Measurements from ENCODE around the gene GAMT.
"Not testable (repeated sequence)": the region's sequence is repeated elsewhere in the genome, so short reads cannot be mapped to it uniquely, and the experiment has no call there.

The GAMT gene

DNA sequence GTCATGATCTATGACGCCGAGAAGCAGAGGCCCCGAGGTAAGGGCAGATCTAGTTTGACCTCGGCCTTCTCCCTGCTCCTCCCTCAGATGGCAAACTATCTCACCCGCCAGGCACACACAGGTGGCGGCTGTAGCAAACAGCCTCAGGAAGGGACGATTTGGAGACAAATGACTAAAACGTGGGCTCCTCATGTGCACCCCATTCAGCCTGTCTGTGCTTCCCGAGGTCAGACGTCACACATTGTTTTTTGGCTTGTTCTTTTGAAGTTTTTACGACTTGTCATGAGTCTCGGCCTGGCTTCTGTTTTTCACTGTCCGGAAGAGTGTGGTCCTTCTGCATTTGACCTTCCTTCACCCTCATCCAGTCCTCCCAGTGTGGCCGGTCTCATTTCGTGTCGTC is 21.0 kb upstream of the GAMT start:
- in situ Hi-C loops (cut with HindIII; ENCODE audit: low pct_ligation_motif_present, low pct_unique_long_range_greater_than_20kb, low sequenced_read_pairs), result no loop called here
- DNase-seq, result no peak

DNA sequence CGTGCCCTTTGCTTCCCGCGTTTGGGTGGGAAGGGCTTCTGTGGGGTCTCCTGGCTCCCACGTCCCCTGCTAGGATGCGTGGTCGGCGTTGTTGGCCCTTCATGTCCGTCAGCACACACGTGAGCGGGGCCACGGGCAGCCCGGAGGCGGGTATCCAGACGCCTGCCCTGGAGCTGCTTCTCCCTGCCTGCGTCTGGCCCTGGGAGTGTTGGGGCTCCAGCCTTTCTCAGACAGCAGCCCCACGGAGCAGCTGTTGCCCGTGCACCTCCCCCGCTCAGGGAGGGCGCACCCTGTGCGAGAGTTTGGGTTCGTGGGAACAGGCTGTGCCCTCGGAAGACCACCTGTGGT is 20.6 kb upstream of the GAMT start:
- DNase-seq, result no peak
- in situ Hi-C loops (cut with HindIII; ENCODE audit: low pct_ligation_motif_present, low pct_unique_long_range_greater_than_20kb, low sequenced_read_pairs), result no loop called here

DNA sequence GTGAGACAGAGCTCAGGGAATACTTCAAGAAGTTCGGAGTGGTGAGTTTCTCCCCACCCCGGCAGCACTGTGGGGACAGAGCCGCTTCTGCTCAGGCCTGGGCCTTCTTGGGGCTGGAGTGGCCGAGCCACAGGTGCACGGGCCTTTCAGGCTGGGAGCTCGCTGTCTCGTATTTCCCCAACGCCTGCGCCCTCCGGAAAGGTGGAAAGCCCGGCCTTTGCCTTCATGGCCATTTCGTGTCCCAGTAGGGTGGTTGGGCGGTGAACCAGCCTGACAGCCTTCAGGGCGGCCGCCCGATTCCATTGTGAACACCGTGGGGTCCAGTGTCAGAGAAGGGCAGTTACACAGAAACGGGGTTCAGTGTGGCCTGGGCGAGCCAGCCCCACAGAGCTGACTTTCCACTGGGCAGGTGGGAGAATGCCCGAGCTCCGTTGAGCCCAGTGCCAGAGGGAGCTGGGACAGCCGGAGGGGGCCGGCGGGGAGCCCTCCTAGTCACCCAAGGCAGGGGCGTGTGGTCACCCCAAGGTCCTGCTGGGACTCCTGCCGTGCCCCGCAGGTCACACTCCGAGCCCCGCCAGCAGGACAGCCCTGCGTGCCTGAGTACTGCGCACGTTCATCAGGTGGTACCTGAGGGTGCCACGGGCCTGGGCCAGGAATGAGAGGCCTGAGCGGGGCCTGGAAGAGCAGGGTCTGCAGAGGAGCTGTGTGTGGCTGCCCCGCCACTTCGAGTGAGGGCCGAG is 20.0 kb upstream of the GAMT start:
- DNase-seq, result no peak
- in situ Hi-C loops (cut with HindIII; ENCODE audit: low pct_ligation_motif_present, low pct_unique_long_range_greater_than_20kb, low sequenced_read_pairs), result no loop called here

DNA sequence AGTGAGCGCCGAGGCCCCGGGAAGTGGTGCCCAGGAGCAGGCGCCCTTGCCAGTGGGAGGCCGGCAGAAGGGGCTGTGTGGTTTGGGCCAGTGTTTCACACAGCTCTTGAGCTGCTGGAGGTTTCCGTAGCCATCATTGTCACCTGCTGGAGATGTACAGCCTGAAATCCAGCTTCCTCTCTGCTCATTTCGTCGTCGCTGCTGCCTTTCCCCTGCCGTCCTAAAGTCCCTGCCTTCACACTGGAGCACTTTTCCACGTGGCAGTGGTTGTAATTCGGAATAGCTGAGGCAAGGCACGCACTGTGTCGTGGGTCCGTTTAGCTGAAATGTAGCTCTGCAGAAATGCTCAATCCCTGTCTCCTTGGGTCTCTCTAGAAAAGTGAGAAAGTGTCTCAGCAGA is 19.2 kb upstream of the GAMT start:
- no peak for DNase-seq
- in situ Hi-C loops (cut with HindIII; ENCODE audit: low pct_ligation_motif_present, low pct_unique_long_range_greater_than_20kb, low sequenced_read_pairs), result no loop called here

DNA sequence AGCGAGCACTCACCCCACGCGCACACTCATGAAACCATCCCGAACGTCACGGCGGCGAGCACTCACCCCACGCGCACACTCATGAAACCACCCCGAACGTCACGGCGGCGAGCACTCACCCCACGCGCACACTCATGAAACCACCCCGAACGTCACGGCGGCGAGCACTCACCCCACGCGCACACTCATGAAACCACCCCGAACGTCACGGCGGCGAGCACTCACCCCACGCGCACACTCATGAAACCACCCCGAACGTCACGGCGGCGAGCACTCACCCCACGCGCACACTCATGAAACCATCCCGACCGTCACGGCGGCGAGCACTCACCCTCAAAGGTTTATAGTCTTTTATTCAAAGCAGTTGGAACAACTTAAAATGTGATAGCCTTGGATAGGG is 18.7 kb upstream of the GAMT start:
- in situ Hi-C loops (cut with HindIII; ENCODE audit: low pct_ligation_motif_present, low pct_unique_long_range_greater_than_20kb, low sequenced_read_pairs); DNase-seq: not testable (repeated sequence)

DNA sequence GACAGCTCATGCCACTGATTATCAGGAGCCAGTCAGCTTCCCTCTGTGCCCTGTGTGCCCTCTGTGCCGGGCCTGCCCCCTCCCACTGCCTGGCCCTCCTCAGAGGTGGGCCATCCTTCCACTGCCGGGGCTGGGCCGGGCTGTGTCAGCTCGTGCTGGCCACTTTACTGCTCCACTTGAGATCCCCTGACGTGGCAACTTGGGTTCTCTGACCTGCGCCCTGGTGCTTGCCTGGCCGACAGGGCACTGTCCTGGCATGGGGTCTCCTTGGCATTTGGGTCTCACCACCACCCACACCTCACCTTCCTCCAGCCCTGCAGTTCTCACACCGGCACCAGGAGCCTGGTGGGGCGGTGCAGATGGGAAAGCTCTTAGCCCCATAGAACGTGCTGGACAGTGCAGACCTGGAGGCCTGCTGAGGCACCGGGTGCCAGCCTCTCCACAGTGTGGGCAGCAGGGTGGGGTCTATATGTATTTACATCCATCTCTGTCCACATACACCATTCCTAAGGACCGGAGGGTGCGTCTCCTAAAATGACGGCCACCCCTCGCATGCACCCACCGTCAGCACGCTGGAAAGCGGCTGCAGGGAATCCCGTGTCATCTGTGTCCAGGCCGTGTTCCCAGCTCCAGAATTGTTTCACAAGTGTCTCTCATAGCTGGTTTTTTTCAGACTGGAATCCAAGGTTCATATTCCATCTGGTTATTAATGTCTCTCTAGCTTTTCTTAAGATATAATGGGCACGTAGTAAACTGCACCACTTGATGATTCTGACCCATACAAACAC is 17.8 kb upstream of the GAMT start:
- no peak for DNase-seq

DNA sequence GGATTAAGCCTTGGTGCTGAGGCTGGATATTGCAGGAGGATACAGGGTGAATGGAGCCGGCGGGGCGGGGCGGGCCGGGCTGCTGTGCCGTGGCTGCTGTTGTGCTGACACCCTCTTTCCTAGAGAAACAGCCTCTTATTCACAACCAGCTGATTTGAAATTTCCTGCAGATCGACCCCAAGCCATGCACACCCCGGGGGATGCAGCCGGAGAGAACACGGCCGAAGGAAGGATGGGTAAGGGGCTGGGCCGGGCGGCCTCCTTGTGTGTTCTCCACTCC is 17.1 kb upstream of the GAMT start:
- in situ Hi-C loops (cut with HindIII; ENCODE audit: low pct_ligation_motif_present, low pct_unique_long_range_greater_than_20kb, low sequenced_read_pairs), result no loop called here
- DNase-seq, result no peak

More for the DNA sequence above, 17.8 kb upstream of the GAMT start:
- in situ Hi-C loops (cut with HindIII; ENCODE audit: low pct_ligation_motif_present, low pct_unique_long_range_greater_than_20kb, low sequenced_read_pairs), result no loop called here

DNA sequence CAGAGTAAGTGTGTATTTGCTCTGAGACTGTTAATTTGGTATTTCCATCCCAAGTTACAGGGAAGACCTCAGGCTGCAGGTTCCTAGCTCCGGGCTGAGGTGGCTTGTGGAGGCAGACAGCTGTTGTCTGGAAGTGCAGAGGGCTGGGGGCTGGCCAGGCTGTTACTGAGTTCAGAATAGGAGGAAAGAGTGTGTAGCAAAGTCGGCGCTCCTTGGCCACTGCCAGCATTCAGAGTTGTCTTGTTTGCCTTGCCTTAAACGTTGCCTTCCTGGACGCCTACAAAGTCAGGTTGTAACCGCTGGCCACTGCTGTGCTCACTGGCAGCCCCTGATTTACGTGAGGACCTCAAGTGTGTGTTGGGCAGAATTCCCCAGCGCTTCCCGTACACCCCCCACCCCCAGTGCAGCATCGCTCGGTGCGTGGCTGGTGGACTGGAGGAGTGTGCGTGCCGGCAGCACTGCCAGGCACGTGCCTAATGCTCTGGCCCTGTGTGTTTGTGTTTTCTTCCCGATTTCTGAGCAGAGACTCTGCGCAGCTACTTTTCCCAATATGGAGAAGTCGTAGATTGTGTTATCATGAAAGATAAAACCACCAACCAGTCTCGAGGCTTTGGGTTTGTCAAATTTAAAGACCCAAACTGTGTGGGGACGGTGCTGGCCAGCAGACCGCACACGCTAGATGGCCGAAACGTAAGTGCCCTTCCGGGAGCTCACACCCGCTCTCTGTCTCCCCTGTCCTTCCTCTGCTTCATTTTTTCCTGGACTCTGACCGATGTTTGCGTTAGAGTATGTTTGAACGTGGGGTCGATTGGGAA is 16.5 kb upstream of the GAMT start:
- in situ Hi-C loops (cut with HindIII; ENCODE audit: low pct_ligation_motif_present, low pct_unique_long_range_greater_than_20kb, low sequenced_read_pairs), result no loop called here
- DNase-seq, result no peak

DNA sequence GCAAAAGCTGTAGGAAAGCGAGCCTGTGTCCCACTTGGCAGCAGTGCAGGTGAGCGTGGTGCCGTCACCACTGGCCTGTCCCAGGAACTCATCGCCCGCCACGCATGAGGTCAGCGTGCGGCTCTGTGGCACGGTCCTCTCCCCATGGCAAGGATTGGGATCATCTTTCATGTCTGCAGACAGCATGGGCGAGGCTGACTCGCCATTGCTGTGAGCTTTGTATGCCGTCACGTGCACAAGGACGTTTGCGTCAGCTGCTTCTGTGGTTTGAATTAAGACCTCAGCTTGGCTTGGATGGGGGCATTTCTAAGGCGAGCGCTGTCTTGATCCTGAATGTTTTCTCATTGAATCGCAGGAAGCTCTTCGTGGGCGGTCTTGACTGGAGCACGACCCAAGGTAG is 15.8 kb upstream of the GAMT start:
- DNase-seq, result no peak
- in situ Hi-C loops (cut with HindIII; ENCODE audit: low pct_ligation_motif_present, low pct_unique_long_range_greater_than_20kb, low sequenced_read_pairs), result no loop called here

DNA sequence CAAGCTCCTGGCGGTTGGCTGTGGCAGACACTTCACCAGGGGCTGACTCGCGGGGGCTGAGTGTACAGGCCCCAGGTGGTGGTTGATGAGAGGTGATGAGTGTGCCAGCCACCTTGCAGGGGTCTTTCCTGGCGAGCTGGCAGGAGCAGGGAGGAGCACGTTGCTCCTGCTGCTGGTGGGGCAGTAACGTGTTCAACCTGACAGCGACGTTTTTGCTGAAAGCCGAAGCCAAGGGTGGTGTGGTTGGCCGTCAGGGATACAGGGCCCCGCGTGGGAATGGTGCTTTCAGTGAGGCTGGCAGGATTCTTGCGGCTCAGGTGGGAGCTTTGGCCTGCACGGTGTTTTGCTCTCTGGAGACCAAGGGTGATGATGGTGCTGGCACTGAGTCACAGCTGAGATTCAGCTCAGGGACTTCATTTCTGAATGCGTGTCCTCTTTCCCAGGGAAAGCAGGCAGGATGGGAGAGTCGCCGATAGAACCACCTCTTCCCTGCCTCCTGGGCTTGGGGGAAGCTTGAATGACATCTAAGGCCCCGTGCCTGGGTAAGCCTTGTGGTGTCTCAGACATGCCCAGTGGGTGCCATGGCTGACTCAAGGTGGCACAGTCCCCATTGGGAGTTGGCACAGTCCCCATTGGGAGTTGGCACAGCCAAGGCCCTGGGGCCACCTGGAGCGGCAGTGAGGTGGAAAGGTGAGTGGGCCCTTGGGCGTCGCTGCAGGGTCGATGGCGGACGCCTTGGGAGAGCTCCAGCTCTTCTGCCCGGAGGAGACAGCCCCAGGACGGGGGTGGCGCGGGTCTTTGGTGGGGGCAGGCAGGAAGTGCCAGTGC is 14.9 kb upstream of the GAMT start:
- no peak for DNase-seq
- in situ Hi-C loops (cut with HindIII; ENCODE audit: low pct_ligation_motif_present, low pct_unique_long_range_greater_than_20kb, low sequenced_read_pairs), result no loop called here

DNA sequence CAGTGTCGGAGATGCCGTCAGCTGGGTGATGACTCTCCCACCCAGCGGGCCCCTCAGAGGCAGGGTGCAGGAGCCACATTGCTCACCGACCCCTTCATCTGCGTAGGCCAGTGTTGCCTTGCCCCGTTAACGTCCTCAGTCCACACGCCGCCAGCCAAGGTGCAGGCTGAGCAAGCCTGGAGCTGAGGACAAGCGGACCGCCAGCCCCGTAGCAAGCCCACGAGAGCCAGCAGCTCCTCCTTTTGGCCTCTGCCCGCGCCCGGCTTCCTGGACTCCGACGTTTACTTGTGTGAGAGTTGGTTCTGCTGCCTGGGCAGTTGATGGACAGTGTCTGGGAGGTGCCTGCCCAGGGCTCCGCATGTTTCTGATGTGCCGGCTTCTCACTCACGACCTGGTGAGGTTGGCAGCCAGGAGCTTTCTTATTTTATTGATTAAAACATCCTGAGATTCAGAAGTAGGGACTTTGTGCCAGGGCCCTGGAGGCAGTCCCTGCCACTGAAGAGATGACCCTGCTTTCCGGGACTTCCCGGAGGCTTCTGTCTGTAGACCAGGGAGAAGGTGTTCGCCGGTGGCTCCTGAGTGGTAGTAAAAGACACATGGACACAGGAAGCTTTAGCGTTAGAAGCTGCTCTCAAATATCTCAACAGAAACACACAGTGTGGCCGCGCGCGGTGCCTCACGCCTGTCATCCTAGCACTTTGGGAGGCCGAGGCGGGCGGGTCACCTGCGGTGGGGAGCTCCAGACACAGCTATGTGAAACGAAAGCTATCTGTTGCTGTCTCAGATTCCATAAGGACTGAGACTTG is 11.9 kb upstream of the GAMT start:
- in situ Hi-C loops (cut with HindIII; ENCODE audit: low pct_ligation_motif_present, low pct_unique_long_range_greater_than_20kb, low sequenced_read_pairs), result no loop called here
- no peak for DNase-seq

DNA sequence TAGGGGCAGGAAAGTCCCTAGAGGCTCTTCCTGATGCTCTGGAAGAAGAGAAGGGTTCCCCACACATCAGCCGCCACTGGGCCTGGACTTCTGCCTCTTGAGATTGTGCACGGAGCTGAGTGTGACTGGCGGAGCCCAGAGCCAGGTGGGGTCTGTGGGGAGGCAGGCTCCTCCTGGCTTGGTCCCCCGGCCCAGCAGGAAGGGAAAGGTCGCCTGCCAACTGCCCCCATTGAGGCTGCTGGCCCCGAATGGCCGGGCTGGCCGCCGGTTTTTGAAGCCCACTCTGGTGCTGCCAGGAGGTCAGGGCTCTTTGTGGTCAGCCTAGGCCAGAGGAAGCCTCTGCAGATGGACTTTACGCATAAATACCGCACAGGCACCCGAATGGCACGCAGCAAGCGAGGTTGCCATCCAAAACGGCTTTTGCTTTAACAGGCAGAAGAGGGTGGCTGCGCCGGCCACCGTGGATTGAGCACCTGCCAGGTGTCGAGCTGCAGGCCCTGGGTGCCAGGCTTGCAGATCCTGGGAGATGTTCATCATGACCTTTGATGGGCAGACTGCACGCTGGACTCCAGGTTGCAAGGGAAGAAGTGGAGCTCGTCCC is 11.1 kb upstream of the GAMT start:
- no peak for DNase-seq
- in situ Hi-C loops (cut with HindIII; ENCODE audit: low pct_ligation_motif_present, low pct_unique_long_range_greater_than_20kb, low sequenced_read_pairs), result no loop called here

DNA sequence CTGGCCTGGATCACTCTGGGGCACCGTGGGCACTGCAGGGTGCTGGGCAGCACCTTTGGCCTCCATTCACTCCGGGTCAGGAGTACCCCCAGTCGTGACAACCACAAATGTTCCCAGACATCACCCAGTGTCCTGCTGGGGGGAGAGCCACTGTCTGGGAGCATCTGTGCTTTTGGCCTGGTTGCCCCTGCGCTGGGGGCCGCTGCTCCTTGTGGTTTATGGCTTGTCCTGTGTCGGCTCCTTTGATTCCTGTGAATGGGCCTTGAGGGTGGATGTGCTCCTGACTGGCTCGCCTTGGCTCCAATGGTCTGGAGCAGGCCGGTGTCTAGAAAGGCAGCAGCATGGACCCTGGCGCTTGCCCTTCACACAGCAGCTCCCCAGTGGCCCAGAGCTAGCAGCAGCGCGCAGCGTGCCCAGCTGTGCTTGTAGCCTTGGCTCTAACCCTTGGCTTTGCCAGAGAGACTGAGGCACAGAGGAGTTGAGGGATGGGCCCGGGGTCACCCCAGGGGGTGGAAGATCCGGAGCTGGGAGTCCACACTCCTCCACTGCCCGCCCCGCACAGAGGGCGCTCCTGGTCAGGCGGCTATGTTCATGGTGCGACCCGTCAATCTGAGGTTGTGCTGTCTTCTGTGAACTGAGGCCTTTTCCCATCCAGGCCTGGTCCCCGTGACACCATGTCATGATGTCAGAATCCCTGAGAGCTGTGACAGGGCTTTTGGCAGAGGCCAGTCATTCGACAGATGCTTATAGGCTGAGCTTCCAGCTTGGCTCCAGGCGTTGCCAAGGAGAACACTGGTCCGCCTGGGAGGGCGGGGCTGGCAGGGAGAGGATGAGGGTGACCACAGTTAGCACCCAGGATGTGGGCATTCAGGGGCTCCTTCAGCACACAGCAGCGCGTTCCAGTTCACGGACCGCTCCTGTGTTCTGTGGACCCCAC is 10.2 kb upstream of the GAMT start:
- in situ Hi-C loops (cut with HindIII; ENCODE audit: low pct_ligation_motif_present, low pct_unique_long_range_greater_than_20kb, low sequenced_read_pairs), result no loop called here
- DNase-seq, result no peak

DNA sequence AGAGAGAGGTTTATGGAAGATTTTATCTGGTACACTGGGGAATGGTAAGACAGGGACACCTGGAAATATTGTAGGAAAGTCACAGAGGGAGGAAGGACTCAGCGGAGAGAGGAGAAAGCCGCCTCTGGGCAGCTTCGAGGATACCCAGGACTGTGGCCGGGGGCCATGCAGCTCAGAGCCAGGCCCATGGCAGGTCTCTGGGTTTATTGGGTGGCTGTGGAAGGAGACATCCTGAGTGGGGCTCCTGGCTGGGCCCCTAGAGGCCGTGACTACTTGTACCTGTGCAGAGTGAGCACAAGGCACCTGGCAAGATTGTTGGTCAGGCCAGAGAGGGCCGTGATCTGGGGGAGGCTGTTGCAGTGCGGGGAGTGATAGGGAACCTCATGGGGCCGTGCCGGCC is 9.4 kb upstream of the GAMT start:
- in situ Hi-C loops (cut with HindIII; ENCODE audit: low pct_ligation_motif_present, low pct_unique_long_range_greater_than_20kb, low sequenced_read_pairs), result no loop called here
- DNase-seq, result no peak

DNA sequence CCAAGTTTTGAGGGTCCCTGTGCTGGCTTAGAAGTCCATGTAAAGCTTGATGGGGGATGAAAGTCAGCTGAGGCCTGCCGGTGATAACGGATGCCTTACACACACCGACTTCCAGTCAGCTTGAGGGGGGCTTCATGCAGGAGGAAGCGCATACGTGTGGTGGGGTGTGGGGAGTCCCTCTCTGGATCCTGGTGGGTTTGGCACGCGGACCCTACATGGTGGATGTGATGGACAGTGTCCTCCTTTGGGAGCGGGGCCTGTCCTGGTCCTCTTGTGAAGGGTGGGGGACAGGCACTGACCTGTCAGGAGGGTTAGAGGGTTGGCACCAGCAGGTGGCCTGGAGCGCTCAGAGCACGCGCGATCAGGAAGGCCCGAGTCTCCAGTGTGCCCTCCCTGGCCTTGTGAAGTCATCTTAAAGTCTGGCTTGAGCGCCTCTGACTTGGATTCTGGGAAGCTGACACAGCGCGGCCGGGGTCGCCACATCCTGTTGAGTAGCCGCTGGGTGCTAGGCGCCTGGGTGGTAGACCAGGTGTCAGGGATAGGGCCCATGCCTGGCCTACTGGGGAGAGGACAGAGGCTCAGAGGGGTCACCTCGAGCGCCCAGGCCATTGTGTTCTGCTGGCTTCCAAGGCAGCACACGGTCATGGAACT is 8.9 kb upstream of the GAMT start:
- in situ Hi-C loops (cut with HindIII; ENCODE audit: low pct_ligation_motif_present, low pct_unique_long_range_greater_than_20kb, low sequenced_read_pairs), result no loop called here
- peak; percentile 77 for DNase-seq

DNA sequence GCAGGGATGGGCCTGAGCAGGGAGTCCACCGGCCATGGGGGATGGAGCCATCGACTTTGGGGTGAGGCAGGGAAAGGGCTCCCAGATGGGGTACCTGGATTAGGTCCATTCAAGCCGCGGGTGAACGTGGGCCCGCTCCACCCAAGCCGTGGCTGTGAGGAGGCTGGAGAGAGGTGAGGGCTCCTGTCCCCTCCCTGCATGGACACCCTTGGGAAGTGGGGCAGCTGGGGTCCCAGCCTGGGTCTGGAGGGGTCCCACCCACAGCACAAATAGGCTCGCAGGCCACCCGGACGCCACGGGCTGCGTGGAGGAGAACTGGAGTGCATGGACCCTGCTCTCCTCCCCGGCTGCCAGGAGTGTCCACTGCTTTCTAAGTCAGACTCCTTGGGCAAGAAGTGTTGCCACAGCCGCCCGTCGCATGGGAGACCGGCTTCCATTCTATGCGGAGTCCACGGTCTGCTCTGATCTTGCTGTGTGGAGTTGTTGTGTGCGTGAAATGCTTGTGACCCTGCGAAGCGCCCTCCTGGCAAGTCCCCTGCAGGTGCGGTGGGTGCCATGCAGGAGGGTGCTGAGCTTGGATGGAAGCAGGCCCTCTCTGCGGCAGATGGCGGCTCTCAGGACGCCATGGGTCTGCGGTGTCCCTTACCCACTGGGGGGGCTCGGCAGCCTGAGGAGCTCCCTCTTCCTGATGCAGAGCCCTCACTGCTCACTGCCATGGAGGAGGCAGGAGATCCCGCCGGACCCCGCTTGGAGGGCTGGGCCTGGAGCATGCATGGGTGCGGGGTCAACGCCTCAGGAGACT is 8.1 kb upstream of the GAMT start:
- DNase-seq, result no peak

More for the DNA sequence above, 8.1 kb upstream of the GAMT start:
- in situ Hi-C loops (cut with HindIII; ENCODE audit: low pct_ligation_motif_present, low pct_unique_long_range_greater_than_20kb, low sequenced_read_pairs), result no loop called here

Measured in ACHN (cell line).